NCI-H1105 (cell line): ENCODE measurements around the gene TICAM1.
"Not testable (repeated sequence)": the region's sequence is repeated elsewhere in the genome, so short reads cannot be mapped to it uniquely, and the experiment has no call there.

Experiments
- DNase-seq: peaks from one replicate; lab custom pipeline; 2025; lab: John Stamatoyannopoulos, UW

The TICAM1 gene

DNA sequence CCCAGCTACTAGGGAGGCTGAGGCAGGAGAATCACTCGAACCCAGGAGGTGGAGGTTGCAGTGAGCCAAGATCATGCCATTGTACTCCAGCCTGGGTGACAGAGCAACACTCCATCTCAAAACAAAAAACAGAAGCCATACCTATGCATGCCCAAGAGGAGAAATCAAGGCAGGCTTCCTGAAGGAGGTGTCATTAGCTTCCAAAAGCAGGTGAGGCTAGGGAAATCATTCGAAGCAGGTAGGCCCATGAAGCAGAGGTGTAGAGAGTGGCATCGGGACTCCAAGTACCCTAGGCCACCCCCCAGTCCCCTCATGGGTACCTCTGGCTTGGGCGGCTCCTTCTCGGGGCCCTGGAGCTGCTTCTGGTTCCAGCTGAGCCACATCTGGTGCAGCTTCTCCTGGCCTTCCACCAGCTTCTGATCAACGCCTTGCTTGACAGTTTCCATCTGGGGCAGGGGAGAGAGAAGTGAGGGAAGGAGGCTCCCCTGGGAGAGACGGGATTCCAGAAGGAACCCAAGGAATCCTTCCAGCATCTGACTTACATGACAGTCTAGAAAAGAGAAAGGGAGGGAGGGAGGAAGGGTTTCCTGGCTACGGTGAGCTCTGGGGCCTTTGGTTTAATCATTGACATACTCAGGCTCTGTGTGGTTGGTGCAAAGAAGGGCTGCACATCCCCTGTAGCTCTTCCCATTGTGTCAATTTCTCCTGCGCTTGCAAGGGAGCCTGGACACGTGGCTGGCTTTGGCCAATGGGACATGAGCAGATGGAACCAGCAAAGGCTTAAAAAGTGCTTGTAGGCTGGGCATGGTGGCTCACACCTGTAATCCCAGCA, 13.1 kb upstream of the TICAM1 start:
- DNase-seq = no peak

DNA sequence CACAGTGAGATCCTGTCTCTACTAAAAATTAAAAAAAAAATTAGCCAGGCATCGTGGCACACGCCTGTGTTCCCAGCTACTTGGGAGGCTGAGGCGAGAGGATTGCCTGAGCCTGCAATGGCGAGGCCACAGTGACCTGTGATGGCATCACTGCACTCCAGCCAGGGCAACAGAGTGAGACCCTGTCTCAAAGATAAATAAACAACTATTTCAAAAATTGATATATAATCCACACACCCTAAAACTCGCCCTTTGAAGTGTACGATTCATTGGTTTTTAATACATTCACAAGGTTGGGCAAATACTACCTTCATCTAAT, 12.1 kb upstream of the TICAM1 start:
- DNase-seq = no peak

DNA sequence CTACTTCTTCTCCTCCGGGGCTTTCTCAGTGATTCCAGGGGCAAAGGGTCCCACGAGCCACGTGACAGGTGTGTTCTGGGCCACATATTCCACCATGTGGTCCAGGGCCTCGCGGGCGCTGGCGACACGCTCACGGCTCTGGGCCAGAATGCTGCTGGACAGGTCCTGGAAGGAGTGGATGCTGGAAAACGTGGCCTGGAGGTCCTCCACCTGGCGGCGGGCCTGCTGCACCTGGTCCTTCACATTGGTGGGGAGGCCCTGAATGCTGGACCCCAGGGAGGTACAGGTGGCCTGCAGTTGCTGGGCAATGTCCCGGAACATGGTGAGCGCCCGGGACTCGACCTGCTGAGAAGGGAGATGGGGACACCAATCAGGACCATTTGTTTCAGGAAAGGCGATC, 7.7 kb upstream of the TICAM1 start:
- no peak for DNase-seq

DNA sequence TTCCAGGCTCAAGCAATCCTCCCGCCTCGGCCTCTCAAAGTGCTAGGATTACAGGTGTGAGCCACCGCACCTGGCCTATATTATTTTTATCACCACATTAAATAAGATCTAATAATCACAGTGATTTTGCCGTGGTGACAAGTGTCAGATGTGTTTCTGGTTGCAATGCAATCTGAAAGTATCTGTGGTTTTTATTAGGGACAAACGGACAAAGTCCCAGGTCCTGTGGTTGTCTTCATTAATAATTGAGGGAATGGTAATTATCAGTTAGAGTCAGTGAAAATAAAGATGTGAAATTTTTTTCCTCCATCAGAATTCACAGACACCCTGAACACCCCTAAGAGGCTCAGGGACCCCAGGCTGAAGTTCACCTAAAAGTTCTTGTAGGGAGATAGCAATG, 1.3 kb upstream of the TICAM1 start:
- DNase-seq = no peak

- DNase-seq = not testable (repeated sequence)
Observed at GRCh38 chr19:4831979-4832340, 448 bp upstream of the TICAM1 start.

- no peak for DNase-seq
Observed at GRCh38 chr19:4830768-4831265, 695 bp downstream of the TICAM1 start.

DNA sequence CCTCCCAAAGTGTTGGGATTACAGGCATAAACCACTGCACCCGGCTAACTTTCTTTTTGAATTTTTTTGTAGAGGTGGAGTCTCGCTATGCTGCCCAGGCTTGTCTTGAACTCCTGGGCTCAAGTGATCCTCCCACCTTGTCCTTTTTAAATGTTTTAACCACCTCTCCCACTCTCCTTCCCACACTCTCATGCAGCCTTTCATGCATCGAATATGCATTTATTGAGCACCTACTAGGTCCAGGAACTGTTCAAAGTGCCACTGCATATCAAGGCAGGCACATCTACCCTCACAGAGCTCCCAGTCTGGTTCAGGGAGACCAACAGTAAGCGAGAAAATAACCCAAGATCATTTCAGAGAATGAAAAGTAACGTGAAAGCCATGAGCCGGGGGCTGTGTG, 1.2 kb downstream of the TICAM1 start:
- DNase-seq = no peak

DNA sequence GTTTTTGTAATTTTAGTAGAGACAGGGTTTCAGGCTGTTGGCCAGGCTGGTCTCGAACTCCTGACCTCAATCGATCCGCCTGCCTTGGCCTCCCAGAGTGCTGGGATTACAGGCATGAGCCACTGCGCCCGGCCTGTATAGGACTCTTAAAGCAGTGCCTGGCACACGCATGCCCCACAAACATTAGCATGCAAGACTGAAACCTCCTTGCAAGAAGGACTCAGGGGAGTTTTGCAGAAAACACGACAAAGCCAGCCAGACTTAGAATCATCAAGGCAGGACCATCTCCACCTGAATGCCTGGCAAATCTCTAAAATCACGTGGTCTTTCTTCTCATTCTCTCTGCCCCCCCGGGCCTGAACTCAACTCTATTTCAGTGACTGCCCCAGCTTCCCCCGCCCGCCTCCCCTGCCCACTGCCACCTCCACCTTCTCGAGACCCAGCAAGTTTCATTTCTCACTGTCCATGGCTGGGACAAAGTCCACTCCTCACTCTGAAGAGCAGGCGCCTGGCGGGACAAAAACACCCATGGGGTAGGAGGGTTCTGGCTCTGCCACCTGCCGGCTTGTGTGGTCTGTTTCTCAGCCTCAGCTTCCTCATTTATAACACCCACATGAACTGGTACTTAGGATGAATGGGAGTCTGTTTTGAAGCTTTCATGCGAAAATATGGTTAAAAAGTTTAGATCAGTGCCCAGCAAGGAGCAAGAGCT, 2.4 kb downstream of the TICAM1 start:
- DNase-seq = no peak

- DNase-seq = no peak
Observed at GRCh38 chr19:4823577-4823976, 7.9 kb downstream of the TICAM1 start.

DNA sequence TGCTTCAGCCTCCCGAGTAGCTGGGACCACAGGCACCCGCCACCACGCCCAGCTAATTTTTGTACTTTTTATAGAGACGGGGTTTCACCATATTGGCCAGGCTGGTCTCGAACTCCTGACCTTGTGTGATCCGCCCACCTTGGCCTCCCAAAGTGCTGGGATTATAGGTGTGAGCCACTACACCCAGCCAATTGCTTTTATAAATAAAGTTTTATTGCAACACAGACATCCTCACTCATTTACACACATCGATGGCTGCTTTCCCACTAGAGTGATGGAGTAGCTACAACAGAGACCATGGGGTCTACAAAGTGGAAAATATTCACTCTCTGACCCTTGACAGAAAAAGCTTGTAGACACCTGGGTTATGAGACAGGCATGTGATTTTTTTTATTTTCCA, 9.2 kb downstream of the TICAM1 start:
- DNase-seq = not testable (repeated sequence)

- no peak for DNase-seq
Observed at GRCh38 chr19:4821265-4821664, 10.2 kb downstream of the TICAM1 start.

GRCh38 chr19:4817467-4818277, 13.8 kb downstream of the TICAM1 start:
- DNase-seq = no peak

GRCh38 chr19:4816950-4817278, 14.6 kb downstream of the TICAM1 start:
- DNase-seq = no peak

- DNase-seq = no peak
Observed at GRCh38 chr19:4816202-4816949, 15.1 kb downstream of the TICAM1 start.

GRCh38 chr19:4815426-4816201, 15.9 kb downstream of the TICAM1 start:
- DNase-seq = peak; percentile 92

DNA sequence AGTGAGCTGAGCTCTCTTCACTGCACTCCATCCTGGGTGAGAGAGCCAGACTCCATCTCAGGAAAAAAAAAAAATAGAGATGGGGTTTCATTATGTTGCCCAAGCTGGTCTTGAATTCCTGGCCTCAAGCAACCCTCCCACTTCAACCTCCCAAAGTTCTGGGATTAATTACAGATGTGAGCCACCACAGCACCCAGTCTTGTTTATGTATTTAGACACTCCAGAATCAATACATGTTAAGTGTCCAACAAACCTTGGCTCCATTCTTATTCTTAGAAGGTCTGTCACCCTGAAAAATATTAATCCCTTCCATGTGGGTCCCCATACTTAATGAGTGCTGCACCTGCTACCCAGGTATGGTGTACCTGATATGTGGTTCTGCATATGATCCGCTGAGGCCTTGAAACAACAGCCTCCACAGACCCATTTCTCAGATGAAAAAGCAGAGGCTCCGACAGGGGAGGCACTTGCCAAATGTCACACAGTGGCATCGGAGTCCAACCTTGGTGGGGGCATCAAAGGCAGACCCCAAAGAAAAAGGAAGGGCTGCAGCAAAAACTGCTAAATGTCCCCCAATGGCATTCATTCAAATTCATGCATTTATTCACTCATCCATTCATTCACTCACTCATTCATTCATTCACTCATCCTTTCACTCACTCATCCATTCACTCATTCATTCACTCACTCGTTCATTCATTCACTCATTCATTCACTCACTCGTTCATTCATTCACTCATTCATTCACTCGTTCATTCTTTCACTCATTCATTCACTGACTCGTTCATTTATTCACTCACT, 16.7 kb downstream of the TICAM1 start:
- no peak for DNase-seq

GRCh38 chr19:4811328-4812131, 20.0 kb downstream of the TICAM1 start:
- no peak for DNase-seq

DNA sequence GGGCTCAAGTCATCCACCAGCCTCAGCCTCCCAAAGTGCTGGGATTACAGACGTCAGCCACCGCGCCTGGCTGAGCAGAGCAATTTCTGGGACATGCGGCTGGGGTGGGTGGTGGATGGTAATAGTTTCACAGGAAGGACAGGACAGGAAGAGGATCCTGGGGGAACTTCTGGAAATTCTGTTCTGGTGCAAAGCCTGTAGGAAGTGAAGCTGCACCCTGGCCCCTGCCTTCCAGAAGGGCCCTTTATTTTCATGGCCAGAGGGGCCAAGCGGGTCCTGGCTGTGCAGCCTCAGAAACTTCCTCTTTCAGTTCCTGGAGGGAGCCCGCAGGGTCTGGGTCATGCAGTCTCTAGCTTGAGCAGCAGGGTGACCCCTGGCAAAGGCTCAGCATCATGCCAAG, 24.3 kb downstream of the TICAM1 start:
- no peak for DNase-seq

DNA sequence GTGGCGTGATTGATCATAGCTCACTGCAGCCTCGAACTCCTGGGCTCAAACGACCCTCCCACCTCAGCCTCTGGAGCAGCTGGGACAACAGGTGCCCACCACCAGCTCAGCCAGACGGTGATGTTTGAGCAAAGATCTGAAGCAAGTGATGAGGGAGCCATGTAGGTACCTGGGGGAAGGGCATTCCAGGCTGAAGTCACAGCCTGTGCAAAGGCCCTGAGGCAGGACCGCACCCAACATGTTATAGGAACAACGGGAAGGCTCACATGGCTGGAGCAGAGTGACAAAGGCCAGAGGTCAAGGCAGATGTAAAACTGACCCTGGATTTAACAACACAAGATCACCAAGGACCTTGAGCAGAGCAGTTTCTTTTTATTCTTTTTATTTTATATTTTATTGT, 25.1 kb downstream of the TICAM1 start:
- no peak for DNase-seq

DNA sequence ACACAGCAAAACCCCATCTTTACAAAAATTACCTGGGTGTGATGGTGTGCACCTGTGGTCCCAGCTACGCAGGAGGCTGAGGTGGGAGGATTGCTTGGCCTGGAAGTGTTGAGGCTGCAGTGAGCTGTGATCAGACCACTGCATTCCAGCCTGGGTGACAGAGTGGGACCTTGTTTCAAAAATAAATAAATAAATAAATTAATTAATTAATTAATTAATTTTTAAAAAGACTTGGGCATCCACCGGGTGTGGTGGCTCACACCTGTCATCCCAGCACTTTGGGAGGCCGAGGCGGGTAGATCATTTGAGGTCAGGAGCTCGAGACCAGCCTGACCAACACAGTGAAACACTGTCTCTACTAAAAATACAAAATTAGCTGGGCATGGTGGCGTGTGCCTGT, 26.4 kb downstream of the TICAM1 start:
- not testable (repeated sequence) for DNase-seq
